ENCODE data around the gene LGALS9.
"Not testable (repeated sequence)": the region's sequence is repeated elsewhere in the genome, so short reads cannot be mapped to it uniquely, and the experiment has no call there.

Gene LGALS9

DNA sequence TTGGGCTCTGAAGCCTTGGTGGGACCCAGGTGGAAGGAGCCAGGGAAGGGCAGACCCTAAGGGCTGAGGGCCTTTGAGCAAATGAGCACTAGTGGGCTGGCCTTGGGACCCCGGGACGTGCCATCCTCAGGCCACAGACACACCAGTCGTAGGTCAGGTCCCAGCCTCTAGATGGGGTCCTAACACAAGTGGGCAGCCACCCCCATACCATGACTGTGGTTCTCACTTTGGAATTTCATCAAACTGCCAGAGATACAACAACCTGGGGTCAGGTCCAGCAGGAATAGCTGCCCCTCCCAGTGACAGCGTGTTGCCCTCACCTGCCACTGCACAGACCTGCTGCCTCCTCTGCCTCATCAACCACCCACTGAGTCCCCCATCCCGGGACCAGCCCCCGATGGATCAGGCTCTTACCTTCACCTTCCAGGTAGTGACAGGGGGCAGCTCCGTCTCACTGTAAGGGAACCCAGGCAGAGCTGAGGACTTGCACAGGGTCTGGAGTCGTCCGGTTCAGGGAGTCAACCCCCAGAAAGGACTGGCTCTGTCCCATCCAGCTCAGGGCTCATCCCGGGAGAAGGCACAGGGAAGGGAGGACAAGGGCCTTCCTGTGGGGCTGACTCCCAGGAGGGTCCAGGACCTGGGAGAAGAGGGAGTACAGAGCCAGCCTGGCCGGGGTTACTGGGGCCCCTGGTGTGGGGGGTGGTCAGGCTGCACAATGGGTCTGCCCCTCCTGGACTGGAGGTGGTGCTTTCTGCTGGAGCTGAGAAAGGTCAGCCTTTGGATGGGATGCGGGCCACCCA, 40.0 kb downstream of the LGALS9 start:
- in situ Hi-C loops (cut with HindIII; ENCODE audit: low sequenced_read_pairs) = no loop called here

GRCh38 chr17:27671591-27671910, 40.6 kb downstream of the LGALS9 start:
- in situ Hi-C loops (cut with HindIII; ENCODE audit: low sequenced_read_pairs) = no loop called here

DNA sequence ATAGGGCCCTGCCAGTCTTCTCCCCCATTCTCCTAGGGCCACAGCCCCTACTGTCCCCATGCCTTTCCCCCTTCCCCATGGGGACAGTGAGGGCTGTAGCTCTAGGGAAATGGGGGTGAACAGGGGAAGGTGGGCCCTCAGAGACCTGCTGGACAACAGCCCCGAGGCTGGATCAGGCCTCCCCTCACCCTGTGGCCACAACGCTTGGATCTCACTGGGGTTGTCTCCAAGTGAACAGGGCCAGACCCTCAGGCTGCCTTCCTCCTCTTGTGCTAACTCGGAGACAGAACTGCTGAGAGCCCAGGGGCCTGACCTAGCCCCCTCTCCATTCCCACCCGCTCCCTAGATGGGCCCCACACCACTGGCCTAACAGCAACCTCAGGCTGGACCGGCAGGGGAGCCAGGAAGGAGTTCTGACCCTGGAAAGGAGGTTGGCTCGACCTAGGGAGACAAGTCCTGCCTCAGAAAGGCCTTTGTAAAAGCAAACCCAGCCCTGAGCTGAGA, 41.0 kb downstream of the LGALS9 start:
- in situ Hi-C loops (cut with HindIII; ENCODE audit: low sequenced_read_pairs) = not testable (repeated sequence)

DNA sequence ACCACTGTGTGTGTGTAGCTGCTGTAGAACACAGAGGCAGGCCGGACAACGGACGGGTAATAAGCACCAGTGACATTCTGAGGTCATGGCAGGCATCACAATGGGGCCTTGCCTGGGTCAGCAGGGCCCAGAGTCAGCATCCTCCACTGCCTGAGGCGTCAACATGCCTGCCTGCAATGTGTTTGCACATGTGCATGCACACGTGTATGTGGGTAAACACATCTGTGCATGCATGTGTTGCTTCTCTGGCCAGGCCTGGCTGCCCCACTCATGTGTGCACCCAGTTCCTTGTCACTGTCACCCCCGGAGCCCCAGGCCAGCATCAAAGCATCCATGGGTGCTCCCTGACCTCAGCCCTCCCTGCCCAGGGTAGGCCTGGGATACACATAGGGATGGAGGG, 43.3 kb downstream of the LGALS9 start:
- in situ Hi-C loops (cut with HindIII; ENCODE audit: low sequenced_read_pairs) = no loop called here

GRCh38 chr17:27677191-27677590, 46.2 kb downstream of the LGALS9 start:
- in situ Hi-C loops (cut with HindIII; ENCODE audit: low sequenced_read_pairs) = no loop called here

- in situ Hi-C loops (cut with HindIII; ENCODE audit: low sequenced_read_pairs) = not testable (repeated sequence)
Observed at GRCh38 chr17:27686322-27686721, 55.3 kb downstream of the LGALS9 start.

DNA sequence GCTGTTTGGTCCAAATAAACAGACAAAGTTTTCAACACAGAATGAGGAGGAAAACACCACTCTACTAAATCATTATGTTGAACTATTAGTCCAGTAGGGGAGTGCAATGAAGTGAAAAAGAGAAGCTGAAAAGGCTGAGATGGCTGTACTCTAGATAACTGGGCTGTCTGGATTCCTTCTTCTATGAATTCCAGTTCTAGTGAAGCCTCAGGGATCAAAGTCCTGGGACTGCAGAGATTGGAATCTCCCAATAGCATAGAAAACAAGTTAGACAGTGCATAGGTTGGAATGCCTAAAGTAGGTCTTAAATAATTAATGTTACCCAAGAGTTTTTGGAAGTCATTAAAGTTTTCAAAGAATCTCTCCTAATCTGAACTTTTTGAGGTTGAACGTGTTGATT, 59.9 kb downstream of the LGALS9 start:
- in situ Hi-C loops (cut with HindIII; ENCODE audit: low sequenced_read_pairs) = no loop called here

DNA sequence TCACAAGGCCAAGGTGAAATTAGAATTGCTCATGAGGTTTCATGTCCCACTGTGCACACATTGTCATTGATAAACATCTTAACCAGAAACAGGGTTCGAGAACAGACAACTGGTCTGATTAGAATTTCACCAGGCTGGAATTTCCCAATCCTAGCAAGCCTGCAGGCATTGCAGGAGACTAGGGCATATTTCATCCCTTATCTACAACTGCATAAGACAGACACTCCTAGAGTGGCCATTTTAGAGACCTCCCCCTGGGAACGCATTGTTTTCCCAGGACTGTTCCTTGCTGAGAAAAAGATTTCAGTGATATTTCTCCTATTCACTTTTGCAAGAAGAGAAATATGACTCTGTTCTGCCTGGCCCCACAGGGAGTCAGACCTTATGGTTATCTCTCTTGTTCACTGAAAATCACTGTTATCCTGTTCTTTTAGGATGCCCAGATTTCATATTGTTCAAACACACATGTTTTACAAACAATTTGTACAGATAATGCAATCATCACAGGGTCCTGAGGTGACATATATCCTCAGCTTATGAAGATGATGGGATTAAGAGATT, 64.3 kb downstream of the LGALS9 start:
- in situ Hi-C loops (cut with HindIII; ENCODE audit: low sequenced_read_pairs) = not testable (repeated sequence)

Measured in DLD1 (cell line).